ENCODE data around the gene CPB1.

- TF ChIP-seq CTCF (IDR thresholded peaks at IDR 0.05) (no peak), ZFX (IDR thresholded peaks at IDR 0.05; ENCODE audit: borderline replicate concordance) (no peak)
These were observed 29.7 kb downstream of the CPB1 start for GRCh38 chr3:148857316-148857715.
